ENCODE results near the gene SLC25A45.

SLC25A45 gene

DNA sequence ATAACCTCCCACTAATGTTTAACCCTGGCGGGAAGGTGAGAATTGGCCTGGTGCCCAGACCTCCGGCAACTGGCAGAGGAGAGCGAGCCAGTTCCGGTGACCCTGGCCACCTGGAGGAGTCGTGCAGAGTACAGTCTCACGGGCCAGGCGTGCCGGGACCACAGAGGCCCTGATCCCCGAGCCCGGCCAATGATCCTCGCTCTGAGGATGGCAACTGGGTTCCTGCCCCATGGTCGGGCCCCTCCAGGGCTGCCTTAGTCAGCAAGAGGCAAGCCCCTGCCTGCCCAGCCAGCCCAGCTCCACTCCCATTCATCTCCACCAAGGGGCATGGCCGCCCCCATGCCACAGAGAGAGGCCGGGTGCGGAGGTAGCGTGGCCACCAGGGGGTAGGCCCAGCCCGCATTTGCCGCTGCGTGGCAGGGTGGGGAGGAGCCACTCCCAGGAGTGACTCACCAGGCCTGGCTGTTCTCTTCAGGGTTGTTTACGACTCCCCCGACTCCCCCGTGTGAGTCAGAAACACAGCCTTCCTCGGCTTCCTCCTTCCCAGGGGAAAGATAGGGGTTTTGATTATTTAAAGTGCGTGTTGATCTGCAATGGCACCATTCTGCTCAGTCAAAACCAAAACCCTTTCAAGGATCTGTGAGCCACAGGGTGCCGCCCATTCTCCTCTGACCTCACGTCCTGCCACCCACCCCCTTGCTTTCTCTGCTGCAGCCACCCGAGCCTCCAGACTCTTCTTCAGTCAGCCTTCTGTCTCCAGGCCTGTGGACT lies at the start of gene SLC25A45:
TSS of gene SLC25A45 (minus strand) at position 614 of the 771 bp plus-strand sequence. CDS start 695 bp downstream, outside the sequence.
- peak; percentile 91 for DNase-seq

DNA sequence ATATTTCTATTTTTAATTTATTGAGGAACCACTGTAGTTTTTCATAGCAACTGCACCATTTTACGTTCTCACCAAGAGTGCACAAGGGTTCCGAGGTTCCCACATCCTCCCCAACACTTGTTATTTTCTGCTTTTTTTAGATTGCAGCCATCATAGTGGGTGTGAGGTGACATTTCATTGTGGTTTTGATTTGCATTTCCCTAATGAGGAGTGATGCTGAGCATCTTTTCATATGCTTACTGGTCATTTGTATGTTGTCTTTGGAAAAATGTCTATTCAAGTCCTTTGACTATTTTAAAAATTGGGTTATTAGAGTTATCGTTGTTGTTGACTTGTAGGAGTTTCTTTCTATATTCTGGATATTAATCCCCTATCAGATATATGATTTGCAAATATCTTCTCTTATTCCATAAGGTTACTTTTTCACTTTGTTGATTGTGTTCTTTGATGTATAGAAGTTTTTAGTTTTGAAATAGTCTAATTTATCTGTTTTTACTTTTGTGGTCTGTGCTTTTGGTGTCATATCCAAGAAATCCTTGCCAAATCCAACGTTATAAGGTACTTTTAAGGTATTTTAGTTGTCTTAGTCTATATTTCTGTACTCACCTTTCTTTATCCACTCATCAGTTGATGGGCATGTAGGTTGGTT lies 49.1 kb upstream of the SLC25A45 start:
- DNase-seq = no peak

DNA sequence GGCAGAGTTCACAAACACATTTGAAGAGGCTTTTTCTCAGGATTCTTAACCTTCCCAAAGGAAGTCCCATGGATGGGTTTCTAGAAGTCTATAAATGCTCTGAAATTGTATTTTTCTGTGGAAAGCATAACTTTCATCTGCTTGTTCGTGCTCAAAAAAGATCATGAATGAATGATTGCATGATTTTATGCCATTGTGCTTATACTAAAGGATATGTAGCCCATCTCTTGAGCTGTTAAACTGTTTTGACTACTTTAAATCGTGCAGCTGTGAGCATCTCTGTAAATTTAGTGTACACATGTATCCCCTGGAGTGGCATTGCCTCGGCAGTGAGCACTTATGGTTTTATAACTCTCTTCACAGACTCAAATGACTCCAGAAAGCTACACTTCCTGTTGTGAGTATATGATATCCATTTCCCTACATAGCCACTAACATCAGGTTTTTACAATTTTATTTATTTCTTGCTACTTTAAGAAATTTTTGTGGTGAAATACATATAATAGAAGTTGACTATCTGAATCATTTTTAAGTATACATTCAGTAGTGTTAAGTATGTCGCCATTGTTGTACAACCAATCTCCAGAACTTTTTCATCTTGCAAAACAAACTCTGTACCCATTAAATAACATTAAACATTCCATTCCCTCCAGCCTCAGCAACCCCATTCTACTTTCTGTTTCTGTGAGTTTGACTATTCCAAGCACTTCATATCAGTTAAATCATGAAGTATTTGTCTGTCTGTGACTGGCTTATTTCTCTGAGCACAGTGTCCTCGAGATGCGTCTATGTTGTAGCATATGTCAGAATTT lies 48.2 kb upstream of the SLC25A45 start:
- no peak for DNase-seq

DNA sequence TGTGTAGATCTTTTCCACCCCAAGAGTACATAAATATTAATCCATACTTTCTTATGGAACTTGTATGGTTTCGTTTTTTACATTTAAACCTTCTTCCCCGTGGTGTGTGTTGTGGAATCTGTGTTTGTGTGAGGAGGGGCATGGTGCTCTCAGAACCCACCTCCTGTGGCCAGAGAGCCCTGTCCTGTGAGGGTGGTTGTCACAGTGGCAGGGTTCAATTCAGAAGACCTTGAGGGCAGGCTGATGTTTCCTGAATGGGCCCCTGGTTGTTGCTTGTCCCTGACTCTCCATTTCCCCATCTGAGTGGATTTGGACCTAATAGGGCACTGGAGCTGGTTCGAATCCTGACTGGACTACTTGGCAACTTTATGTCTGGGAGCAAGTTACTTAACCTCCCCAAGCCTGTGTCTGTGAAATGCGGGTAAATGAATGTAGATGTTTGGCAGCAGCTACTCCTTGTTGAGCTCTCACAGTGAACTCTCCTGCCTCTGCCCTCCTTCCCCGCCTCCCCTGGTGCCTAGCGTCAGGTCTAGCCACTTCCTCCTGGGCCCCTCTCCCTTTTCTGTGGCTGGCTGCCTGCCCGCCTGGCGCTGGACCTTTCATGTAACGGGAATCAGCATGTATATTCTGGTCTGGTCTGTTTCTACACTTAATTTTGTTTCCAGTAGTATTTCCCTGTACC lies 47.4 kb upstream of the SLC25A45 start:
- DNase-seq = no peak

- DNase-seq = no peak
These were observed 46.7 kb upstream of the SLC25A45 start for GRCh38 chr11:65429068-65429681.

- no peak for DNase-seq
These were observed 46.2 kb upstream of the SLC25A45 start for GRCh38 chr11:65428578-65429067.

DNA sequence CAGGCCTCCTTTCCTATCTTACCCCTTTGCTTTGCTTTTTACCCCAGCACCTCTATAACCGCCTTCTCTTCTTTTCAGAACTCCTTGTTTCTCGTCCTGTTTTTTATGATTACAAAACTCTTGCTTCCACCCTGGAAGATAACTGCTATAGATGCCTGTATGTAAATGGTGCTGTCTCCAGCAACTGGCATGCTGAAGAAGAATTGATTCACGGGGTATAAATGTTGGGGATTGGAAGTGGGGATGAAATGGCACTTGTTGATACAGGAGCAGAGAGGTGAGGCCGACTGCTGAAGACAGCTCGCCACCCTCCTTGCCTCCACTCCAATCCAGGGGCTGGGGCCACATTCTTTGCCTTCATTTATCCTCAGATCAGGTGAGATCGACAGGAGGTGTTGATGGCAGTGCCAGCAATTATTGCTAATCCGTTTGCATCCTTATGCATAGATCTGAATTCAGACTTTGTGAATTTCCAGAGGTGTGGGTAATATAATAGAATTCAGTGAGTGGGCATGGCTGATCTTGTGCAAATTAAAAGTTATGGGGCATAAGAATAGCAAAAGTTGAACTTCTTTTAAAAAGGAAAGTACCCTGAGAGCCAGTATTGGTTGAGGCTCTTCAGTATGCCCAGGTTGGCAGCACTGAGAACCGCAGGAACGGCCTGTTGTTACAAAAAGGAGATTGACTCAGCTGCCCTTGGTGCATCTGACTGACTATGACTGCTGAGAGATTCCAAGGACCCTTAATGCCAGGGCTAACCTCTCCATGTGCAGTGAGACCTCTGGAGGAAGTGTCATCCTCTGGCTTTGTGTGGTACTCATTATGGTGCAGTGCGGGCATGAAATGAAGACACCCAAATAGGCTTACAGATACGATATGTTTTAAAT lies 45.5 kb upstream of the SLC25A45 start:
- no peak for DNase-seq

GRCh38 chr11:65426839-65427690 lies 44.6 kb upstream of the SLC25A45 start:
- DNase-seq = no peak

DNA sequence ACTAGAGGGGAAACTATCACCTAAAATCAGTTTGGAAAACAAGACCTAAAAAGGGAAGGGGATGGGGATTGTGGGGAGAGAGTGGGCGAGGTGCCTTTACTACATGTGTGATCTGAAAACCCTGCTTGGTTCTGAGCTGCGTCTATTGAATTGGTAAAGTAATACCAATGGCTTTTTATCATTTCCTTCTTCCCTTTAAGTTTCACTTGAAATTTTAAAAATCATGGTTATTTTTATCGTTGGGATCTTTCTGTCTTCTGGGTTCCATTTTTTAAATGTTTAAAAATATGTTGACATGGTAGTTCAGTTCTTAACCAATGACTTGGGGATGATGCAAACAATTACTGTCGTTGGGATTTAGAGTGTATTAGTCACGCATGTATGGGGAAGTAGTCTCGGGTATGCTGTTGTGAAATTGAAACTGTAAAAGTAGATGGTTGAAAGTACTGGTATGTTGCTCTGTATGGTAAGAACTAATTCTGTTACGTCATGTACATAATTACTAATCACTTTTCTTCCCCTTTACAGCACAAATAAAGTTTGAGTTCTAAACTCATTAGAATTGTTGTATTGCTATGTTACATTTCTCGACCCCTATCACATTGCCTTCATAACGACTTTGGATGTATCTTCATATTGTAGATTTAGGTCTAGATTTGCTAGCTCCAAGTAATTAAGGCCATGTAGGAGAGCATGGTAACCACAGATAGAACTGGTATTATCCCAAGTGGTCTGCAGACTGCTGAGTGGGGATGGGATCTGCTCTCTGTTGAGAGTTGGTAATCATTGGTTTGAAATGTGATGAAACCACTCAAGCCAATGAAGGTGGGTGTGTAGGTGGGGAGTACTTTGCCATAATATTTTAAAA lies 43.8 kb upstream of the SLC25A45 start:
- no peak for DNase-seq

DNA sequence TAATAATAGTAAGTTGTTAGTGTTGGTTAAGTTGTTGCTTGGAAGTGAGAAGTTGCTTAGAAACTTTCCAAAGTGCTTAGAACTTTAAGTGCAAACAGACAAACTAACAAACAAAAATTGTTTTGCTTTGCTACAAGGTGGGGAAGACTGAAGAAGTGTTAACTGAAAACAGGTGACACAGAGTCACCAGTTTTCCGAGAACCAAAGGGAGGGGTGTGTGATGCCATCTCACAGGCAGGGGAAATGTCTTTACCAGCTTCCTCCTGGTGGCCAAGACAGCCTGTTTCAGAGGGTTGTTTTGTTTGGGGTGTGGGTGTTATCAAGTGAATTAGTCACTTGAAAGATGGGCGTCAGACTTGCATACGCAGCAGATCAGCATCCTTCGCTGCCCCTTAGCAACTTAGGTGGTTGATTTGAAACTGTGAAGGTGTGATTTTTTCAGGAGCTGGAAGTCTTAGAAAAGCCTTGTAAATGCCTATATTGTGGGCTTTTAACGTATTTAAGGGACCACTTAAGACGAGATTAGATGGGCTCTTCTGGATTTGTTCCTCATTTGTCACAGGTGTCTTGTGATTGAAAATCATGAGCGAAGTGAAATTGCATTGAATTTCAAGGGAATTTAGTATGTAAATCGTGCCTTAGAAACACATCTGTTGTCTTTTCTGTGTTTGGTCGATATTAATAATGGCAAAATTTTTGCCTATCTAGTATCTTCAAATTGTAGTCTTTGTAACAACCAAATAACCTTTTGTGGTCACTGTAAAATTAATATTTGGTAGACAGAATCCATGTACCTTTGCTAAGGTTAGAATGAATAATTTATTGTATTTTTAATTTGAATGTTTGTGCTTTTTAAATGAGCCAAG lies 42.9 kb upstream of the SLC25A45 start:
- DNase-seq = no peak

GRCh38 chr11:65424205-65425104 lies 42.0 kb upstream of the SLC25A45 start:
- no peak for DNase-seq

GRCh38 chr11:65423516-65424204 lies 41.2 kb upstream of the SLC25A45 start:
- DNase-seq = no peak

GRCh38 chr11:65422633-65423515 lies 40.4 kb upstream of the SLC25A45 start, which contains the start of gene NEAT1:
NEAT1 (plus strand) TSS chr11:65422798.
- DNase-seq = peak; percentile 87

GRCh38 chr11:65421794-65422632 lies 39.6 kb upstream of the SLC25A45 start:
- peak; percentile 85 for DNase-seq

Data from GOT3 (cell line).